Endothelial cell of umbilical vein (primary cell): ENCODE measurements around the gene COX7A1.
"Not testable (repeated sequence)": the region's sequence is repeated elsewhere in the genome, so short reads cannot be mapped to it uniquely, and the experiment has no call there.

Experiments used
- JUN ChIP-seq: IDR thresholded peaks from 2 replicates; pipeline ENCODE4 v1.6.1; 2011; ENCODE audit warnings: borderline replicate concordance, low read depth; ENCODE audit not compliant: insufficient read length, insufficient read depth
- POLR2A ChIP-seq: IDR thresholded peaks from 2 replicates; pipeline ENCODE4 v1.6.1; 2012; ENCODE audit warnings: low read depth, mild to moderate bottlenecking, control low read depth, low read length
- POLR2AphosphoS5 ChIP-seq: IDR thresholded peaks from 2 replicates; pipeline ENCODE4 v1.6.1; 2012; ENCODE audit warnings: low read depth, mild to moderate bottlenecking, control low read depth, low read length, moderate library complexity; ENCODE audit not compliant: insufficient read depth
- TF ChIP-seq, protein P1 (sequence below), 2 donors: IDR thresholded peaks; 1 replicate in 1 of 2; 2 replicates in 1 of 2; pipeline ENCODE4 v1.5.1; 2011; ENCODE audit warnings: low read length in 2 of 2, mild to moderate bottlenecking in 2 of 2, moderate library complexity in 2 of 2, control low read depth in 1 of 2, inconsistent platforms in 1 of 2, low read depth in 1 of 2; ENCODE audit not compliant: insufficient read depth in 1 of 2; ENCODE audit errors: extremely low read depth in 1 of 2

DNA sequence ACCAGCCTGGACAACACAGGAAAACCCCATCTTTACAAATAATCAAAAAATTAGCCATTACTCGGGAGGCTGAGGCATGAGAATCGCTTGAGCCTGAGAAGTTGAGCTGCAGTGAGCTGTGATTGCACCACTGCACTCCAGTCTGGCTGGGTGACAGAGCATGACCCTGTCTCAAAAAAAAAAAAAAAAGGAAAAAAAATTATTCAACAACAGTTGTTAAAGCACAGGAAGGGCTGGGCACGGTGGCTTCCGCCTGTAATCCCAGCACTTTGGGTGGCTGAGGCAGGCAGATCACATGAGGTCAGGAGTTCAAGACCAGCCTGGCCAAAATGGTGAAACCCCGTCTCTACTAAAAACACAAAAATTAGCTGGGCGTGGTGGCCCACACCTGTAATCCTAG is 21.0 kb downstream of the COX7A1 start:
- TF ChIP-seq, protein P1, sequence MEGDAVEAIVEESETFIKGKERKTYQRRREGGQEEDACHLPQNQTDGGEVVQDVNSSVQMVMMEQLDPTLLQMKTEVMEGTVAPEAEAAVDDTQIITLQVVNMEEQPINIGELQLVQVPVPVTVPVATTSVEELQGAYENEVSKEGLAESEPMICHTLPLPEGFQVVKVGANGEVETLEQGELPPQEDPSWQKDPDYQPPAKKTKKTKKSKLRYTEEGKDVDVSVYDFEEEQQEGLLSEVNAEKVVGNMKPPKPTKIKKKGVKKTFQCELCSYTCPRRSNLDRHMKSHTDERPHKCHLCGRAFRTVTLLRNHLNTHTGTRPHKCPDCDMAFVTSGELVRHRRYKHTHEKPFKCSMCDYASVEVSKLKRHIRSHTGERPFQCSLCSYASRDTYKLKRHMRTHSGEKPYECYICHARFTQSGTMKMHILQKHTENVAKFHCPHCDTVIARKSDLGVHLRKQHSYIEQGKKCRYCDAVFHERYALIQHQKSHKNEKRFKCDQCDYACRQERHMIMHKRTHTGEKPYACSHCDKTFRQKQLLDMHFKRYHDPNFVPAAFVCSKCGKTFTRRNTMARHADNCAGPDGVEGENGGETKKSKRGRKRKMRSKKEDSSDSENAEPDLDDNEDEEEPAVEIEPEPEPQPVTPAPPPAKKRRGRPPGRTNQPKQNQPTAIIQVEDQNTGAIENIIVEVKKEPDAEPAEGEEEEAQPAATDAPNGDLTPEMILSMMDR (IDR thresholded peaks at IDR 0.05; ENCODE audit: extremely low read depth in 1 of 2, insufficient read depth in 1 of 2, low read depth in 1 of 2, low read length in 2 of 2), result not testable (repeated sequence)
- not testable (repeated sequence) for TF ChIP-seq POLR2AphosphoS5, JUN, POLR2A
